ENCODE results near the gene AFG3L2. TPM values are rescaled to one million over a fixed set of nuclear protein-coding genes. Genes with fewer than 3 reads are reported as not detected.

Gene AFG3L2
- total and polyA plus RNA-seq, 2 of the 13 experiments (the other 11 are each of a cell fraction or from before 2014, with no cell fraction given) = 28.6 to 86.9 TPM

- no peak for TF ChIP-seq TRIM24 (CRISPR knock-in tag; IDR thresholded peaks at IDR 0.05)
- TF ChIP-seq ZNF782 (CRISPR knock-in tag; IDR thresholded peaks at IDR 0.05; ENCODE audit: borderline replicate concordance) = peak; percentile 66; the same call in 1 of the 2 replicates
- peak; percentile 20; the same call in 1 of the 2 replicates for TF ChIP-seq ZHX1 (CRISPR knock-in tag; IDR thresholded peaks at IDR 0.05; ENCODE audit: low read depth)
- no peak for TF ChIP-seq ZSCAN30 (CRISPR knock-in tag; IDR thresholded peaks at IDR 0.05)
- no peak for TF ChIP-seq ATF5 (CRISPR knock-in tag; IDR thresholded peaks at IDR 0.05; ENCODE audit: low read depth)
- TF ChIP-seq JUNB (CRISPR knock-in tag; IDR thresholded peaks at IDR 0.05; ENCODE audit: borderline replicate concordance) = no peak
- TF ChIP-seq ZNF788 (CRISPR knock-in tag; IDR thresholded peaks at IDR 0.05; ENCODE audit: borderline replicate concordance) = no peak; the same call in 1 of the 2 replicates
- TF ChIP-seq ZBTB34 (CRISPR knock-in tag; IDR thresholded peaks at IDR 0.05) = no peak
- no peak for TF ChIP-seq CBX5 (CRISPR knock-in tag; IDR thresholded peaks at IDR 0.05; ENCODE audit: borderline replicate concordance)
- TF ChIP-seq, protein P1, sequence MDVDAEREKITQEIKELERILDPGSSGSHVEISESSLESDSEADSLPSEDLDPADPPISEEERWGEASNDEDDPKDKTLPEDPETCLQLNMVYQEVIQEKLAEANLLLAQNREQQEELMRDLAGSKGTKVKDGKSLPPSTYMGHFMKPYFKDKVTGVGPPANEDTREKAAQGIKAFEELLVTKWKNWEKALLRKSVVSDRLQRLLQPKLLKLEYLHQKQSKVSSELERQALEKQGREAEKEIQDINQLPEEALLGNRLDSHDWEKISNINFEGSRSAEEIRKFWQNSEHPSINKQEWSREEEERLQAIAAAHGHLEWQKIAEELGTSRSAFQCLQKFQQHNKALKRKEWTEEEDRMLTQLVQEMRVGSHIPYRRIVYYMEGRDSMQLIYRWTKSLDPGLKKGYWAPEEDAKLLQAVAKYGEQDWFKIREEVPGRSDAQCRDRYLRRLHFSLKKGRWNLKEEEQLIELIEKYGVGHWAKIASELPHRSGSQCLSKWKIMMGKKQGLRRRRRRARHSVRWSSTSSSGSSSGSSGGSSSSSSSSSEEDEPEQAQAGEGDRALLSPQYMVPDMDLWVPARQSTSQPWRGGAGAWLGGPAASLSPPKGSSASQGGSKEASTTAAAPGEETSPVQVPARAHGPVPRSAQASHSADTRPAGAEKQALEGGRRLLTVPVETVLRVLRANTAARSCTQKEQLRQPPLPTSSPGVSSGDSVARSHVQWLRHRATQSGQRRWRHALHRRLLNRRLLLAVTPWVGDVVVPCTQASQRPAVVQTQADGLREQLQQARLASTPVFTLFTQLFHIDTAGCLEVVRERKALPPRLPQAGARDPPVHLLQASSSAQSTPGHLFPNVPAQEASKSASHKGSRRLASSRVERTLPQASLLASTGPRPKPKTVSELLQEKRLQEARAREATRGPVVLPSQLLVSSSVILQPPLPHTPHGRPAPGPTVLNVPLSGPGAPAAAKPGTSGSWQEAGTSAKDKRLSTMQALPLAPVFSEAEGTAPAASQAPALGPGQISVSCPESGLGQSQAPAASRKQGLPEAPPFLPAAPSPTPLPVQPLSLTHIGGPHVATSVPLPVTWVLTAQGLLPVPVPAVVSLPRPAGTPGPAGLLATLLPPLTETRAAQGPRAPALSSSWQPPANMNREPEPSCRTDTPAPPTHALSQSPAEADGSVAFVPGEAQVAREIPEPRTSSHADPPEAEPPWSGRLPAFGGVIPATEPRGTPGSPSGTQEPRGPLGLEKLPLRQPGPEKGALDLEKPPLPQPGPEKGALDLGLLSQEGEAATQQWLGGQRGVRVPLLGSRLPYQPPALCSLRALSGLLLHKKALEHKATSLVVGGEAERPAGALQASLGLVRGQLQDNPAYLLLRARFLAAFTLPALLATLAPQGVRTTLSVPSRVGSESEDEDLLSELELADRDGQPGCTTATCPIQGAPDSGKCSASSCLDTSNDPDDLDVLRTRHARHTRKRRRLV (CRISPR knock-in tag; IDR thresholded peaks at IDR 0.05) = no peak
- TF ChIP-seq PCBP2 (optimal IDR thresholded peaks at IDR 0.05; ENCODE audit: low read depth, low read length, poor library complexity, severe bottlenecking) = no peak
- no peak for TF ChIP-seq E2F5 (CRISPR knock-in tag; conservative IDR thresholded peaks at IDR 0.05)
- no peak for TF ChIP-seq ZBTB7A (CRISPR knock-in tag; IDR thresholded peaks at IDR 0.05)
- TF ChIP-seq KDM5A (IDR thresholded peaks at IDR 0.05; ENCODE audit: borderline replicate concordance, low read length) = no peak
- peak; percentile 24 for TF ChIP-seq ZFP90 (CRISPR knock-in tag; IDR thresholded peaks at IDR 0.05; ENCODE audit: borderline replicate concordance)
- TF ChIP-seq ZNF562 (CRISPR knock-in tag; IDR thresholded peaks at IDR 0.05; ENCODE audit: borderline replicate concordance) = no peak
- no peak for TF ChIP-seq ZNF20 (CRISPR knock-in tag; IDR thresholded peaks at IDR 0.05)
- peak; percentile 75 to 86; a peak in 3 of 4 replicates for TF ChIP-seq POLR2A (IDR thresholded peaks at IDR 0.05; ENCODE audit: insufficient read depth in 1 of 2, low read depth in 2 of 2, low read length in 2 of 2)
Measured at GRCh38 chr18:12376754-12377555, at the start of gene AFG3L2 (continued).

Measured in HepG2 (cell line).